Measurements from ENCODE around the gene TRIM45. TPM values are rescaled to one million over a fixed set of nuclear protein-coding genes. Genes with fewer than 3 reads are reported as not detected.

The TRIM45 gene
- total and polyA plus RNA-seq, 2 donors (not counting 1 experiment from before 2014, with no cell fraction given), result 0.64 to 2.5 TPM

DNA sequence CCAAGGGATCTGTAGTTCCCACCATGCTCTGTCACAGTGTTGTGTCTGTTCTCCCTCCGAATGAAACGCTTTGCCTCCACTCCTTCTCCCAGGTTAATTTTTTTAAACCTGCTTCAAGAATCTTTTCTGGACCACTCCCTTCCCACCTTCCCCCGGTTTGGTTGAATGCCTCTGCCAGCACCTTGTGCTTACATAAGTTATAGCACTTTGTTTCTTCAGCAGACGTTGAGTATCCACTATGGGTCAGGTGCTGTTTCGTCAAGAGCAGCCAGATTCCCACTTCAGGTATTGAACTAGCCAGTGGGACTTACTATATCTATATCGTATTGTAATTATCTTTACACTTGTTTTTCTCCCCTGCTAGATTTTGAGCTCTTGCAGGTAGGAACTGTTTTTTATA is 33.9 kb downstream of the TRIM45 start:
- ChIA-PET CTCF (no interaction called here), POLR2A (no interaction called here)
- no peak overlapping the region for H3K27ac ChIP-seq (ENCODE audit: low read length in 2 of 2)
- Mint-ChIP-seq H3K4me1 (no peaks in the 10 kb centered on the region), H3K27me3 (no peaks in the 10 kb centered on the region), H3K9me3 (ENCODE audit: insufficient read depth) (no peaks in the 10 kb centered on the region), H3K27ac (no peak overlapping the region), H3K4me3 (no peak overlapping the region)
- no peak overlapping the region for H3K4me2 ChIP-seq (replicated peaks; ENCODE audit: low read depth, low read length, poor library complexity, severe bottlenecking)
- H3K36me3 ChIP-seq (replicated peaks in 1 of 2; ENCODE audit: control extremely low read depth in 1 of 2, control insufficient read depth in 1 of 2, extremely low read depth in 1 of 2, insufficient read depth in 2 of 2, low read length in 1 of 2), result peaks cover 4 to 35% of the 10 kb centered on the region in 2 experiments
- no peak for ATAC-seq (ENCODE audit: low read depth)
- TF ChIP-seq, protein P1, sequence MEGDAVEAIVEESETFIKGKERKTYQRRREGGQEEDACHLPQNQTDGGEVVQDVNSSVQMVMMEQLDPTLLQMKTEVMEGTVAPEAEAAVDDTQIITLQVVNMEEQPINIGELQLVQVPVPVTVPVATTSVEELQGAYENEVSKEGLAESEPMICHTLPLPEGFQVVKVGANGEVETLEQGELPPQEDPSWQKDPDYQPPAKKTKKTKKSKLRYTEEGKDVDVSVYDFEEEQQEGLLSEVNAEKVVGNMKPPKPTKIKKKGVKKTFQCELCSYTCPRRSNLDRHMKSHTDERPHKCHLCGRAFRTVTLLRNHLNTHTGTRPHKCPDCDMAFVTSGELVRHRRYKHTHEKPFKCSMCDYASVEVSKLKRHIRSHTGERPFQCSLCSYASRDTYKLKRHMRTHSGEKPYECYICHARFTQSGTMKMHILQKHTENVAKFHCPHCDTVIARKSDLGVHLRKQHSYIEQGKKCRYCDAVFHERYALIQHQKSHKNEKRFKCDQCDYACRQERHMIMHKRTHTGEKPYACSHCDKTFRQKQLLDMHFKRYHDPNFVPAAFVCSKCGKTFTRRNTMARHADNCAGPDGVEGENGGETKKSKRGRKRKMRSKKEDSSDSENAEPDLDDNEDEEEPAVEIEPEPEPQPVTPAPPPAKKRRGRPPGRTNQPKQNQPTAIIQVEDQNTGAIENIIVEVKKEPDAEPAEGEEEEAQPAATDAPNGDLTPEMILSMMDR (IDR thresholded peaks at IDR 0.05), result no peak
- TF ChIP-seq EZH2 (IDR thresholded peaks at IDR 0.05; ENCODE audit: borderline replicate concordance, insufficient read depth, low read depth, low read length, poor library complexity, severe bottlenecking), result no peak
- no peaks in the 10 kb centered on the region for H3K4me1 ChIP-seq (ENCODE audit: control insufficient read depth in 2 of 2, insufficient read depth in 2 of 2, low read length in 2 of 2)
- no peak overlapping the region for H3K4me3 ChIP-seq (ENCODE audit: control extremely low read depth in 1 of 5, extremely low read depth in 1 of 5, insufficient read depth in 1 of 5, low read depth in 2 of 5, low read length in 4 of 5)
- no peaks in the 10 kb centered on the region for H3K79me2 ChIP-seq (ENCODE audit: control insufficient read depth, insufficient read depth, low read length)
- no peaks in the 10 kb centered on the region for H3K9me3 ChIP-seq (ENCODE audit: control extremely low read depth in 1 of 3, control insufficient read depth in 2 of 3, insufficient read depth in 1 of 3, low read length in 2 of 3)
- H2AFZ ChIP-seq (ENCODE audit: insufficient read depth, low read depth, low read length, poor library complexity, severe bottlenecking), result no peak overlapping the region
- WGBS (ENCODE audit: insufficient coverage), result 100% methylated on average over 3 of the region's 6 CpGs
- no peak for DNase-seq
- intact Hi-C loops (cut with micrococcal nuclease), result no loop called here
- no peaks in the 10 kb centered on the region for H4K20me1 ChIP-seq (ENCODE audit: control insufficient read depth, insufficient read depth, low read length, poor library complexity, severe bottlenecking)
- no peak overlapping the region for H3K9ac ChIP-seq (ENCODE audit: low read length)
- H3K27me3 ChIP-seq (replicated peaks in 1 of 4; ENCODE audit: control extremely low read depth in 1 of 4, control insufficient read depth in 3 of 4, insufficient read depth in 4 of 4, low read length in 3 of 4), result no peaks in the 10 kb centered on the region

DNA sequence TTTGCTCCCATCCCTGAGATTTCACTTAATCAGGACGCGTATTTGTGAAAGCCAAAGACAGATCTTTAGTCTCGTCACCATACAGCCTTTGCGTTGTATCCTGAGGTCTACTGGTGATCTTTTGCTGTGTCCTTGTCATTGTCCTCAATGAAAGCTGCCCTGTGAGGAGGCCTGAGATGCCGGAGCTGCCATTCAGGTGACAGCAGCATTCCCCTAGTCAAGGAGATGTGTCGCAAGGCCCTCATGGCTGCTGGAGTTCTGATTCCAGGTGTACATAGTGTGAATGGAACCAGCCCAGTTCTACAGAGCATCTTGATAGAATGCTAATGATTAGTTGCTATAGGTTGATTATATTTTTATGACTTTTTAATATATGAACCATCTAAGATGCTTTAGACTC is 37.3 kb downstream of the TRIM45 start:
- H3K27me3 ChIP-seq (replicated peaks in 1 of 4; ENCODE audit: control extremely low read depth in 1 of 4, control insufficient read depth in 3 of 4, insufficient read depth in 4 of 4, low read length in 3 of 4), result no peaks in the 10 kb centered on the region
- Mint-ChIP-seq H3K9me3 (ENCODE audit: insufficient read depth) (no peaks in the 10 kb centered on the region), H3K4me3 (no peak overlapping the region), H3K27ac (no peak overlapping the region), H3K4me1 (no peaks in the 10 kb centered on the region), H3K27me3 (no peaks in the 10 kb centered on the region)
- no peak overlapping the region for H3K4me3 ChIP-seq (ENCODE audit: control extremely low read depth in 1 of 5, extremely low read depth in 1 of 5, insufficient read depth in 1 of 5, low read depth in 2 of 5, low read length in 4 of 5)
- H3K36me3 ChIP-seq (replicated peaks in 1 of 2; ENCODE audit: control extremely low read depth in 1 of 2, control insufficient read depth in 1 of 2, extremely low read depth in 1 of 2, insufficient read depth in 2 of 2, low read length in 1 of 2), result peaks cover 14 to 37% of the 10 kb centered on the region in 2 experiments
- no peak overlapping the region for H3K27ac ChIP-seq (ENCODE audit: low read length in 2 of 2)
- H2AFZ ChIP-seq (ENCODE audit: insufficient read depth, low read depth, low read length, poor library complexity, severe bottlenecking), result no peak overlapping the region
- no peak overlapping the region for H3K9ac ChIP-seq (ENCODE audit: low read length)
- no peaks in the 10 kb centered on the region for H4K20me1 ChIP-seq (ENCODE audit: control insufficient read depth, insufficient read depth, low read length, poor library complexity, severe bottlenecking)
- H3K4me2 ChIP-seq (replicated peaks; ENCODE audit: low read depth, low read length, poor library complexity, severe bottlenecking), result no peak overlapping the region
- CTCF ChIA-PET, result no interaction called here
- DNase-seq (no peak), ATAC-seq (ENCODE audit: low read depth) (no peak)
- WGBS (ENCODE audit: insufficient coverage), result 79% methylated on average over 5 of the region's 6 CpGs
- intact Hi-C loops (cut with micrococcal nuclease), result no loop called here
- TF ChIP-seq, protein P1 (IDR thresholded peaks at IDR 0.05), result no peak
- no peak for TF ChIP-seq EZH2 (IDR thresholded peaks at IDR 0.05; ENCODE audit: borderline replicate concordance, insufficient read depth, low read depth, low read length, poor library complexity, severe bottlenecking)
- H3K79me2 ChIP-seq (ENCODE audit: control insufficient read depth, insufficient read depth, low read length), result no peaks in the 10 kb centered on the region
- POLR2A ChIA-PET, result no interaction called here
- no peaks in the 10 kb centered on the region for H3K9me3 ChIP-seq (ENCODE audit: control extremely low read depth in 1 of 3, control insufficient read depth in 2 of 3, insufficient read depth in 1 of 3, low read length in 2 of 3)
- no peaks in the 10 kb centered on the region for H3K4me1 ChIP-seq (ENCODE audit: control insufficient read depth in 2 of 2, insufficient read depth in 2 of 2, low read length in 2 of 2)
